Epithelial cell of esophagus (primary cell): ENCODE measurements around the gene SPAG4.

Experiments used
- DNase-seq: peaks from one replicate; pipeline ENCODE4 v3.0.0; 2010; ENCODE audit warnings: low read depth
- H3K4me3 ChIP-seq: 2 replicates; pipeline ENCODE4 v1.5.1; 2011; ENCODE audit warnings: mild to moderate bottlenecking, low read length, control low read depth
- CTCF ChIP-seq: IDR thresholded peaks from 2 replicates; pipeline ENCODE4 v1.5.1; 2011; ENCODE audit warnings: low read depth, mild to moderate bottlenecking, low read length, control low read depth, inconsistent platforms; ENCODE audit not compliant: insufficient read depth; ENCODE audit errors: missing control alignments

SPAG4 gene

GRCh38 chr20:35663516-35664465 is 48.2 kb downstream of the SPAG4 start:
- peak; percentile 66 for DNase-seq
- peak overlapping the region; percentile 92 for H3K4me3 ChIP-seq

GRCh38 chr20:35664466-35665206 is 49.0 kb downstream of the SPAG4 start, which contains the start of the genes CPNE1 and RBM12:
CPNE1 (minus strand) TSS chr20:35664900; CDS start chr20:35632923, 31,977 bp downstream.
RBM12 (minus strand) TSS chr20:35664900; CDS start chr20:35655322, 9,578 bp downstream.
- no peak for TF ChIP-seq CTCF
- H3K4me3 ChIP-seq, result peak within 1 kb of the TSS; percentile 92
- peak; percentile 91 for DNase-seq

More at GRCh38 chr20:35663516-35664465, 48.2 kb downstream of the SPAG4 start:
- TF ChIP-seq CTCF, result no peak

GRCh38 chr20:35665949-35666288 is 50.3 kb downstream of the SPAG4 start:
- TF ChIP-seq CTCF, result no peak
- DNase-seq, result no peak
- H3K4me3 ChIP-seq, result no peak overlapping the region

- DNase-seq, result no peak
- no peak for TF ChIP-seq CTCF
- no peak overlapping the region for H3K4me3 ChIP-seq
Measured at GRCh38 chr20:35669221-35669620, 53.6 kb downstream of the SPAG4 start.

GRCh38 chr20:35669681-35670080 is 54.1 kb downstream of the SPAG4 start:
- TF ChIP-seq CTCF, result no peak
- H3K4me3 ChIP-seq, result no peak overlapping the region
- DNase-seq, result no peak
